OCI-LY1 (cell line): ENCODE results near the gene ADAMTS1.

ENCODE experiments used
- H2AFZ ChIP-seq: fragments of 200-600 bp; sonication (generic), shearing (Covaris generic); 2 replicates; pipeline ENCODE4 v1.6.0; 2014; ENCODE audit warnings: antibody characterized with exemption, mild to moderate bottlenecking, low read length
- H3F3A ChIP-seq: fragments of 200-600 bp; sonication (generic), shearing (Covaris generic); 2 replicates; pipeline ENCODE4 v1.6.0; 2014; ENCODE audit warnings: mild to moderate bottlenecking, antibody characterized with exemption, low read length, moderate library complexity; ENCODE audit not compliant: insufficient read depth
- H3K27ac ChIP-seq: fragments of 200-600 bp; sonication (generic); 2 replicates; pipeline ENCODE4 v1.5.1; 2014; ENCODE audit warnings: low read length, mixed run types, mild to moderate bottlenecking, low read depth; ENCODE audit not compliant: poor library complexity, severe bottlenecking
- H3K27me3 ChIP-seq: fragments of 200-600 bp; sonication (generic); 2 replicates; pipeline ENCODE4 v1.6.0; 2014; ENCODE audit warnings: antibody characterized with exemption, mild to moderate bottlenecking, low read length, moderate library complexity; ENCODE audit not compliant: insufficient read depth
- H3K36me3 ChIP-seq: fragments of 200-600 bp; sonication (generic); 2 replicates; pipeline ENCODE4 v1.6.1; 2014; ENCODE audit warnings: mild to moderate bottlenecking, antibody characterized with exemption, low read length, moderate library complexity, mixed read lengths; ENCODE audit not compliant: insufficient read depth
- H3K4me1 ChIP-seq: fragments of 200-600 bp; sonication (generic); 2 replicates; pipeline ENCODE4 v1.5.1; 2014; ENCODE audit warnings: mild to moderate bottlenecking, low read length, moderate library complexity; ENCODE audit not compliant: insufficient read depth, severe bottlenecking
- H3K4me2 ChIP-seq: fragments of 200-600 bp; sonication (generic), shearing (Covaris generic); 2 replicates; pipeline ENCODE4 v1.6.1; 2014; ENCODE audit warnings: low read length
- H3K4me3 ChIP-seq: fragments of 200-600 bp; sonication (generic); 2 replicates; pipeline ENCODE4 v1.5.1; 2014; ENCODE audit warnings: low read length, low read depth, mild to moderate bottlenecking, mixed read lengths; ENCODE audit not compliant: poor library complexity, severe bottlenecking
- H3K79me2 ChIP-seq: fragments of 200-600 bp; shearing (Covaris generic); 2 replicates; pipeline ENCODE4 v1.6.1; 2016; ENCODE audit warnings: mixed run types, low read length, mixed read lengths; ENCODE audit not compliant: insufficient read depth
- H3K9ac ChIP-seq: fragments of 200-600 bp; sonication (generic), shearing (Covaris generic); 2 replicates; pipeline ENCODE4 v1.6.1; 2014; ENCODE audit warnings: mild to moderate bottlenecking, low read length, mixed read lengths
- H3K9me2 ChIP-seq: fragments of 200-600 bp; sonication (generic), shearing (Covaris generic); 2 replicates; pipeline ENCODE4 v1.6.1; 2014; ENCODE audit warnings: low read depth, mild to moderate bottlenecking, low read length, mixed read lengths
- H3K9me3 ChIP-seq: fragments of 200-600 bp; shearing (Covaris generic); 2 replicates; pipeline ENCODE4 v1.6.1; 2014; ENCODE audit warnings: low read length, mixed read lengths
- H4K20me1 ChIP-seq: fragments of 200-600 bp; sonication (generic), shearing (Covaris generic); 2 replicates; pipeline ENCODE4 v1.6.0; 2016; ENCODE audit warnings: mild to moderate bottlenecking, low read length; ENCODE audit not compliant: insufficient read depth
- CTCF ChIP-seq: fragments of 200-600 bp; sonication (generic), shearing (Covaris generic); IDR thresholded peaks from 2 replicates; pipeline ENCODE4 v1.5.1; 2017; ENCODE audit warnings: mild to moderate bottlenecking, antibody characterized with exemption, low read length, moderate library complexity, mixed read lengths
- EZH2 ChIP-seq: fragments of 200-600 bp; sonication (generic), shearing (Covaris generic); IDR thresholded peaks from 2 replicates; pipeline ENCODE4 v1.8.0; 2017; ENCODE audit warnings: borderline replicate concordance, mixed run types, mild to moderate bottlenecking, antibody characterized with exemption, low read length, moderate library complexity, mixed read lengths

ADAMTS1 gene

GRCh38 chr21:26845066-26845758 lies at the start of gene ADAMTS1:
ADAMTS1 (minus strand) TSS chr21:26845409; CDS start chr21:26844954, 455 bp downstream.
- no peaks in the 10 kb centered on the region for H3K9me3 ChIP-seq
- no peak within 1 kb of the TSS for H3K4me3 ChIP-seq
- TF ChIP-seq CTCF (no peak), EZH2 (no peak)
- H4K20me1 ChIP-seq: no peaks in the 10 kb centered on the region
- H3K9me2 ChIP-seq: no peaks in the 10 kb centered on the region
- no peaks in the 10 kb centered on the region for H3K79me2 ChIP-seq
- H3K4me2 ChIP-seq: no peak within 1 kb of the TSS
- H2AFZ ChIP-seq: no peak within 1 kb of the TSS
- H3F3A ChIP-seq: no peaks in the 10 kb centered on the region
- H3K27me3 ChIP-seq: no peaks in the 10 kb centered on the region; the same call in 1 of the 2 replicates
- H3K4me1 ChIP-seq: no peaks in the 10 kb centered on the region
- no peaks in the 10 kb centered on the region for H3K36me3 ChIP-seq
- no peak within 1 kb of the TSS for H3K27ac ChIP-seq
- no peak within 1 kb of the TSS for H3K9ac ChIP-seq

- H3K79me2 ChIP-seq: no peaks in the 10 kb centered on the region
- no peaks in the 10 kb centered on the region for H3K4me1 ChIP-seq
- no peak overlapping the region for H3K4me2 ChIP-seq
- H3K36me3 ChIP-seq: no peaks in the 10 kb centered on the region
- no peak overlapping the region for H2AFZ ChIP-seq
- H3K27ac ChIP-seq: no peak overlapping the region
- H3F3A ChIP-seq: no peaks in the 10 kb centered on the region
- H4K20me1 ChIP-seq: no peaks in the 10 kb centered on the region
- TF ChIP-seq CTCF (no peak), EZH2 (no peak)
- no peak overlapping the region for H3K4me3 ChIP-seq
- H3K9ac ChIP-seq: no peak overlapping the region
- no peaks in the 10 kb centered on the region for H3K9me2 ChIP-seq
- H3K9me3 ChIP-seq: no peaks in the 10 kb centered on the region
- H3K27me3 ChIP-seq: no peaks in the 10 kb centered on the region
Measured at GRCh38 chr21:26892151-26892550, 46.9 kb upstream of the ADAMTS1 start.

- H3K27me3 ChIP-seq: no peaks in the 10 kb centered on the region
- H4K20me1 ChIP-seq: no peaks in the 10 kb centered on the region
- TF ChIP-seq CTCF: no peak
- TF ChIP-seq EZH2: no peak
- no peak overlapping the region for H3K9ac ChIP-seq
- no peaks in the 10 kb centered on the region for H3K36me3 ChIP-seq
- H3K4me1 ChIP-seq: no peaks in the 10 kb centered on the region
- H2AFZ ChIP-seq: no peak overlapping the region
- H3K9me3 ChIP-seq: no peaks in the 10 kb centered on the region
- H3F3A ChIP-seq: no peaks in the 10 kb centered on the region
- H3K4me2 ChIP-seq: no peak overlapping the region
- no peaks in the 10 kb centered on the region for H3K79me2 ChIP-seq
- no peak overlapping the region for H3K27ac ChIP-seq
- H3K4me3 ChIP-seq: no peak overlapping the region
- H3K9me2 ChIP-seq: no peaks in the 10 kb centered on the region
Measured at GRCh38 chr21:26888931-26889330, 43.7 kb upstream of the ADAMTS1 start.
